WTC11 (cell line): ENCODE data around the gene ARTN. TPM values are rescaled to one million over a fixed set of nuclear protein-coding genes. Genes with fewer than 3 reads are reported as not detected.

Experiments used
- ATAC-seq: fragments of 200-7000 bp; cut with Tn5 transposase; 2 replicates; pipeline ENCODE4 v1.10.0; 2021; ENCODE audit warnings: mild to moderate bottlenecking, moderate library complexity
- CTCF ChIA-PET: fragments of 300-600 bp; sonication (Branson Sonifier 250); formaldehyde crosslinking; loops from one replicate; lab custom pipeline; 2021; ENCODE audit warnings: antibody characterized with exemption; lab: Charles Lee
- POLR2A ChIA-PET: fragments of 350-600 bp; sonication (Branson Sonifier 250); formaldehyde crosslinking; loops from one replicate; lab custom pipeline; 2021; ENCODE audit warnings: antibody characterized with exemption; lab: Charles Lee
- DNase-seq: peaks from one replicate; pipeline ENCODE4 v3.0.0; 2021; ENCODE audit warnings: low spot score
- H3K27ac Mint-ChIP-seq: 2 replicates; pipeline ENCODE4 v1.8.0; 2021; ENCODE audit warnings: mixed read lengths
- H3K27me3 Mint-ChIP-seq: 2 replicates; pipeline ENCODE4 v1.8.0; 2021; ENCODE audit warnings: low read depth, mild to moderate bottlenecking, moderate library complexity, mixed read lengths
- H3K36me3 Mint-ChIP-seq: 2 replicates; pipeline ENCODE4 v1.8.0; 2021; ENCODE audit warnings: mixed read lengths
- H3K4me1 Mint-ChIP-seq: 2 replicates; pipeline ENCODE4 v1.8.0; 2022; ENCODE audit warnings: mixed read lengths
- H3K4me3 Mint-ChIP-seq: 2 replicates; pipeline ENCODE4 v1.8.0; 2021; ENCODE audit warnings: mild to moderate bottlenecking, moderate library complexity, mixed read lengths
- H3K9me3 Mint-ChIP-seq: 2 replicates; pipeline ENCODE4 v1.8.0; 2021; ENCODE audit warnings: mixed read lengths
- ATF1 ChIP-seq: sonication (generic); formaldehyde crosslinking; IDR thresholded peaks from 2 replicates; pipeline ENCODE4 v1.8.1; 2023; ENCODE audit warnings: mild to moderate bottlenecking, moderate library complexity, missing genetic modification reagents
- ATF3 ChIP-seq: sonication (generic); formaldehyde crosslinking; conservative IDR thresholded peaks from 2 replicates; pipeline ENCODE4 v1.8.1; 2022; ENCODE audit warnings: mild to moderate bottlenecking, missing genetic modification reagents
- CBFB ChIP-seq: sonication (generic); formaldehyde crosslinking; IDR thresholded peaks from 2 replicates; pipeline ENCODE4 v1.8.1; 2022; ENCODE audit warnings: mild to moderate bottlenecking, low read depth, missing genetic modification reagents
- CREB1 ChIP-seq: sonication (generic); formaldehyde crosslinking; IDR thresholded peaks from 2 replicates; pipeline ENCODE4 v1.8.0; 2023; ENCODE audit warnings: mild to moderate bottlenecking, missing genetic modification reagents
- CREM ChIP-seq: sonication (generic); formaldehyde crosslinking; IDR thresholded peaks from 2 replicates; pipeline ENCODE4 v1.8.1; 2022; ENCODE audit warnings: mild to moderate bottlenecking, missing genetic modification reagents, moderate library complexity
- GTF2I ChIP-seq: fragments of 250-450 bp; sonication (Bioruptor Pico); conservative IDR thresholded peaks from 2 replicates; pipeline ENCODE4 v1.4.0; 2021; ENCODE audit warnings: mild to moderate bottlenecking
- JUN ChIP-seq: sonication (generic); formaldehyde crosslinking; IDR thresholded peaks from 2 replicates; pipeline ENCODE4 v1.8.0; 2023; ENCODE audit warnings: mild to moderate bottlenecking, missing genetic modification reagents
- MLX ChIP-seq: sonication (generic); formaldehyde crosslinking; IDR thresholded peaks from 2 replicates; pipeline ENCODE4 v1.8.1; 2023; ENCODE audit warnings: mild to moderate bottlenecking, missing genetic modification reagents, moderate library complexity
- NFYB ChIP-seq: sonication (generic); formaldehyde crosslinking; conservative IDR thresholded peaks from 2 replicates; pipeline ENCODE4 v1.8.0; 2022; ENCODE audit warnings: low read depth, missing genetic modification reagents
- PRDM15 ChIP-seq: sonication (generic); formaldehyde crosslinking; IDR thresholded peaks from 2 replicates; pipeline ENCODE4 v1.8.0; 2022; ENCODE audit warnings: missing genetic modification reagents
- SMAD3 ChIP-seq: sonication (generic); formaldehyde crosslinking; IDR thresholded peaks from 2 replicates; pipeline ENCODE4 v1.8.0; 2022; ENCODE audit warnings: missing genetic modification reagents, mild to moderate bottlenecking, borderline replicate concordance
- TEAD1 ChIP-seq: sonication (generic); formaldehyde crosslinking; IDR thresholded peaks from 2 replicates; pipeline ENCODE4 v1.8.0; 2022; ENCODE audit warnings: mild to moderate bottlenecking, missing genetic modification reagents
- ZBTB21 ChIP-seq: sonication (generic); formaldehyde crosslinking; IDR thresholded peaks from 2 replicates; pipeline ENCODE4 v1.8.1; 2023; ENCODE audit warnings: mild to moderate bottlenecking, missing genetic modification reagents, borderline replicate concordance
- ZNF219 ChIP-seq: sonication (generic); formaldehyde crosslinking; IDR thresholded peaks from 2 replicates; pipeline ENCODE4 v1.8.0; 2023; ENCODE audit warnings: missing genetic modification reagents, mild to moderate bottlenecking, borderline replicate concordance
- ZNF281 ChIP-seq: sonication (generic); formaldehyde crosslinking; IDR thresholded peaks from 2 replicates; pipeline ENCODE4 v1.8.0; 2023; ENCODE audit warnings: mild to moderate bottlenecking, missing genetic modification reagents
- ZNF317 ChIP-seq: sonication (generic); formaldehyde crosslinking; IDR thresholded peaks from 2 replicates; pipeline ENCODE4 v1.8.1; 2023; ENCODE audit warnings: low read depth, mild to moderate bottlenecking, moderate library complexity, missing genetic modification reagents, borderline replicate concordance
- total RNA-seq: library from RNA; stranded (reverse); gene quantifications from 3 replicates; pipeline ENCODE4 v1.2.3, GENCODE V29; 2021
- TF ChIP-seq, protein P1 (sequence below): sonication (generic); formaldehyde crosslinking; IDR thresholded peaks from 2 replicates; pipeline ENCODE4 v1.8.0; 2023; ENCODE audit warnings: missing genetic modification reagents

Gene ARTN
- total RNA-seq, 1 experiment from 2014 or later: 28.5 TPM

DNA sequence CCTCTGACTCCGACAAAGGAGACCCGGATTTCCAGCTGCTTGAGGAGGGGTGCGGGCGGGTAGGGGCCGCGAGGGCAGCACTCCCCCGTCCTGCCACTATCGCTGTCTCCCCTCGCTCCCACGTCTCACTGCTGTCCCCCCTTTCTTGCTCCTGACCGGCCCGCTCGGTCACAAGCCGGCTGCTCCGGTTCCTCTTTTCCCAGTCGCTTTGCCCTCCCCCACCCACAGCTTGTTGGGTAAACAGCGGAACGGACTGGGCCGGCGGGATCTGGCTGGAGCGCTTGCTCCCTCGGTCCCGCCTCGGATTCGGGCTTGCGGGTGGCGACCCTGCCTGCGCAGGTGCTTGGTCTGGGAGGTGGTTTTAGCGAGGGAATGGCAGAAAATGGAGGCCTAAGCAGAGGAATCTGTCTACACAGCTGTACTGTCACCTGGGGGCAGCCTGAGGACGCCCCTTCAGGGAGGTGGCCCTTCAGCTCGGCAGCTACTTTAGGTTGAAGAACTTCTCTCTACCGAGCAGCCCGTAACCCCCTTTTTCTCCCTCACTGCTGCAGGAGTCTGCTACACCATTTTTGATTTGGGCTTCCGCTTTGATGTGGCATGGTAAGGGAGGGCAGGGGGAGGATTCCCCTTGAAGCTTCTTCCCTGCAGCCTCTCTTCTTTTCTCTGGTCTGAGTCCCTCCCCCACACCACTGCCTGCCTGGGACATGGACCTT, 41.8 kb downstream of the ARTN start:
- Mint-ChIP-seq H3K27ac (peak overlapping the region; percentile 41; the same call in 1 of the 2 replicates), H3K4me1 (peaks cover 42% of the 10 kb centered on the region), H3K4me3 (peak overlapping the region; percentile 89), H3K36me3 (peaks cover 36% of the 10 kb centered on the region), H3K27me3 (no peaks in the 10 kb centered on the region), H3K9me3 (no peaks in the 10 kb centered on the region)
- TF ChIP-seq ZNF281 (CRISPR knock-in tag) (no peak), SMAD3 (CRISPR knock-in tag) (no peak), PRDM15 (peak; percentile 70), ATF3 (CRISPR knock-in tag) (no peak), GTF2I (CRISPR knock-in tag) (no peak), TEAD1 (no peak), JUN (0 out of 2 replicates have a peak, but pooled peaks have one; percentile 1), MLX (no peak), CREM (CRISPR knock-in tag) (no peak), NFYB (CRISPR knock-in tag) (no peak), CREB1 (CRISPR knock-in tag) (no peak), ZBTB21 (CRISPR knock-in tag) (no peak), ZNF317 (no peak), CBFB (no peak)
- TF ChIP-seq, protein P1, sequence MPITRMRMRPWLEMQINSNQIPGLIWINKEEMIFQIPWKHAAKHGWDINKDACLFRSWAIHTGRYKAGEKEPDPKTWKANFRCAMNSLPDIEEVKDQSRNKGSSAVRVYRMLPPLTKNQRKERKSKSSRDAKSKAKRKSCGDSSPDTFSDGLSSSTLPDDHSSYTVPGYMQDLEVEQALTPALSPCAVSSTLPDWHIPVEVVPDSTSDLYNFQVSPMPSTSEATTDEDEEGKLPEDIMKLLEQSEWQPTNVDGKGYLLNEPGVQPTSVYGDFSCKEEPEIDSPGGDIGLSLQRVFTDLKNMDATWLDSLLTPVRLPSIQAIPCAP (CRISPR knock-in tag): no peak
- ChIA-PET POLR2A (interaction anchor here (0.7 to 2.3 kb wide), 7 partner anchors 17 to 211 kb away, joined by 3 to 13 read pairs (median 4); partner anchors contain the start of genes ARTN, CCDC24 and SLC6A9), CTCF (interaction anchor here (0.6 to 2.9 kb wide), 11 partner anchors 13 to 264 kb away, joined by 3 to 23 read pairs (median 4); partner anchors contain the start of genes ARTN and IPO13)
- ATAC-seq: no peak
- peak; percentile 58 for DNase-seq

GRCh38 chr1:43976045-43976444, 42.4 kb downstream of the ARTN start:
- POLR2A ChIA-PET: interaction anchor here (0.7 to 2.3 kb wide), 2 partner anchors 43 to 56 kb away, joined by 3 to 6 read pairs; partner anchors contain the start of genes ARTN and SLC6A9
- DNase-seq (no peak), ATAC-seq (no peak)
- Mint-ChIP-seq H3K4me1 (peaks cover 41% of the 10 kb centered on the region), H3K4me3 (peak overlapping the region; percentile 89), H3K9me3 (no peaks in the 10 kb centered on the region), H3K27me3 (no peaks in the 10 kb centered on the region), H3K36me3 (peaks cover 36% of the 10 kb centered on the region), H3K27ac (no peak overlapping the region)
- CTCF ChIA-PET: interaction anchor here (1.0 to 2.6 kb wide), 4 partner anchors 12 to 212 kb away, joined by 3 to 14 read pairs (median 4); no protein-coding TSS in a partner anchor
- TF ChIP-seq ATF1: no peak
- TF ChIP-seq ZNF219 (CRISPR knock-in tag): no peak
